K562 (cell line): ENCODE measurements around the gene SCUBE2. TPM values are rescaled to one million over a fixed set of nuclear protein-coding genes. Genes with fewer than 3 reads are reported as not detected.

Experiments used
- ATAC-seq: fragments of 200-7000 bp; cut with Tn5 transposase; 3 replicates; pipeline ENCODE4 v1.9.1; 2020; ENCODE audit warnings: moderate library complexity
- BruUV-seq: library from RNA; stranded (reverse); fragments of 400-500 nt; replicated peaks from 2 replicates; lab custom pipeline; 2021; lab: Mats Ljungman, UMichigan
- CTCF ChIA-PET: fragments of 300-600 bp; formaldehyde crosslinking; extraction: SDS; loops from one replicate; lab custom pipeline; 2021; ENCODE audit warnings: low intra/inter-chr PET ratio; lab: Yijun Ruan, JAX
- POLR2A ChIA-PET: fragments of 300-600, 350-650 bp; sonication (Branson Sonifier 250); formaldehyde crosslinking; extraction: SDS; loops from one replicate; lab custom pipeline; 2021; ENCODE audit warnings: antibody characterized with exemption, inconsistent platforms; lab: Yijun Ruan, JAX
- DNase-seq, 4 experiments: peaks; one replicate each; pipeline versions ENCODE4 v3.0.0 to v3.0.0-alpha.2; 2011 to 2018; ENCODE audit warnings: low spot score in 3 of 4, mixed read lengths in 3 of 4; ENCODE audit errors: extremely low read depth in 1 of 4
- FAIRE-seq: peaks from 2 replicates; lab custom pipeline; 2011; peaks lifted over from hg19 to GRCh38; lab: Jason Lieb, UNC
- H2AFZ ChIP-seq: 2 replicates; pipeline ENCODE4 v1.6.0; 2011; ENCODE audit warnings: low read depth, low read length, control low read depth, inconsistent platforms
- H3K27ac ChIP-seq: fragments of 200-600 bp; 3 replicates; pipeline ENCODE4 v1.8.0; 2011; ENCODE audit warnings: low read depth, mild to moderate bottlenecking, control low read depth, inconsistent platforms, low read length, moderate library complexity, mixed read lengths; ENCODE audit errors: extremely low read depth
- H3K27me3 ChIP-seq, 2 experiments: fragments of 300-600 bp in 1 of 2; 2 replicates in 1 of 2; 3 replicates in 1 of 2; pipeline versions ENCODE4 v1.6.0 to v1.8.0; 2011; ENCODE audit warnings: inconsistent platforms in 2 of 2, low read length in 2 of 2, mild to moderate bottlenecking in 1 of 2, mixed read lengths in 1 of 2, moderate library complexity in 1 of 2; ENCODE audit not compliant: control insufficient read depth in 2 of 2, insufficient read depth in 2 of 2
- H3K36me3 ChIP-seq: fragments of 300-600 bp; 3 replicates; pipeline ENCODE4 v1.8.0; 2011; ENCODE audit warnings: mild to moderate bottlenecking, low read length, inconsistent platforms; ENCODE audit not compliant: control insufficient read depth, insufficient read depth
- H3K4me1 ChIP-seq, 2 experiments: fragments of 200-600 bp in 1 of 2; replicated peaks in 1 of 2; 2 replicates in 1 of 2; 3 replicates in 1 of 2; pipeline versions ENCODE4 v1.5.1 to v1.8.0; 2011; ENCODE audit warnings: inconsistent platforms in 2 of 2, low read length in 2 of 2, mild to moderate bottlenecking in 1 of 2, mixed read lengths in 1 of 2, moderate library complexity in 1 of 2; ENCODE audit not compliant: control insufficient read depth in 2 of 2, insufficient read depth in 2 of 2
- H3K4me2 ChIP-seq: 2 replicates; pipeline ENCODE4 v1.6.1; 2011; ENCODE audit warnings: low read length, control low read depth, inconsistent platforms, mixed read lengths; ENCODE audit not compliant: insufficient read depth
- H3K4me3 ChIP-seq: fragments of 200-600 bp; sonication (generic), shearing (Covaris generic); 2 replicates; pipeline ENCODE4 v1.5.1; 2016; ENCODE audit warnings: control low read depth, inconsistent platforms
- H3K79me2 ChIP-seq: fragments of 200-600 bp; 3 replicates; pipeline ENCODE4 v1.8.0; 2011; ENCODE audit warnings: low read length, inconsistent platforms; ENCODE audit not compliant: control insufficient read depth, insufficient read depth
- H3K9ac ChIP-seq, 2 experiments: 2 replicates each; pipeline versions ENCODE4 v1.6.0 to v1.6.1; 2011; ENCODE audit warnings: low read depth in 2 of 2, low read length in 2 of 2, control low read depth in 1 of 2, inconsistent platforms in 1 of 2, mild to moderate bottlenecking in 1 of 2, mixed read lengths in 1 of 2; ENCODE audit not compliant: insufficient read depth in 1 of 2
- H3K9me1 ChIP-seq: one replicate; pipeline ENCODE4 v1.6.0; 2011; ENCODE audit warnings: inconsistent platforms, mild to moderate bottlenecking, low read length, moderate library complexity; ENCODE audit not compliant: control insufficient read depth, insufficient read depth
- H3K9me3 ChIP-seq: replicated peaks from 2 replicates; pipeline ENCODE4 v1.5.1; 2011; ENCODE audit warnings: low read depth, low read length, inconsistent platforms; ENCODE audit not compliant: control insufficient read depth, insufficient read depth
- H4K20me1 ChIP-seq: replicated peaks from 2 replicates; pipeline ENCODE4 v1.6.1; 2011; ENCODE audit warnings: low read length, inconsistent platforms, mixed read lengths; ENCODE audit not compliant: control insufficient read depth, insufficient read depth
- CHCHD3 ChIP-seq: fragments of 250-450 bp; sonication (Bioruptor Pico); IDR thresholded peaks from 2 replicates; pipeline ENCODE4 v2.1.2; 2022; ENCODE audit warnings: mild to moderate bottlenecking
- GATA2 ChIP-seq: sonication (generic); formaldehyde crosslinking; IDR thresholded peaks from 2 replicates; pipeline ENCODE4 v1.4.0; 2020; ENCODE audit warnings: mild to moderate bottlenecking, missing genetic modification reagents
- KLF16 ChIP-seq: IDR thresholded peaks from 2 replicates; pipeline ENCODE4 v1.6.1; 2016; ENCODE audit warnings: antibody characterized with exemption
- MBD2 ChIP-seq: sonication (generic); IDR thresholded peaks from 2 replicates; pipeline ENCODE4 v1.6.1; 2016; ENCODE audit warnings: low read depth, borderline replicate concordance
- MIER1 ChIP-seq: fragments of 450-650 bp; IDR thresholded peaks from 2 replicates; pipeline ENCODE4 v1.6.1; 2016; ENCODE audit warnings: antibody characterized with exemption, mild to moderate bottlenecking, low read depth
- MNT ChIP-seq, 2 experiments: fragments of 450-650 bp; conservative IDR thresholded peaks; 2 replicates each; pipeline ENCODE4 v1.6.1; 2017; ENCODE audit warnings: mild to moderate bottlenecking in 2 of 2, moderate library complexity in 2 of 2
- RBM34 ChIP-seq: fragments of 200-400 bp; formaldehyde crosslinking; IDR thresholded peaks from 2 replicates; pipeline ENCODE4 v1.6.1; 2018; ENCODE audit warnings: low read length, borderline replicate concordance; ENCODE audit not compliant: insufficient read depth
- SETDB1 ChIP-seq: IDR thresholded peaks from one replicate; pipeline ENCODE4 v1.6.1; 2012; ENCODE audit warnings: low read length, control low read depth, inconsistent platforms
- ZNF184 ChIP-seq: sonication (generic); formaldehyde crosslinking; IDR thresholded peaks from 2 replicates; pipeline ENCODE4 v1.5.0; 2020; ENCODE audit warnings: missing genetic modification reagents
- ZNF3 ChIP-seq: fragments of 250-450 bp; sonication (Bioruptor Pico); IDR thresholded peaks from 2 replicates; pipeline ENCODE4 v1.5.0; 2021; ENCODE audit warnings: mild to moderate bottlenecking, moderate library complexity
- ZNF41 ChIP-seq: fragments of 250-450 bp; sonication (Bioruptor Pico); conservative IDR thresholded peaks from 2 replicates; pipeline ENCODE4 v1.4.0; 2020; ENCODE audit warnings: mild to moderate bottlenecking
- ZSCAN32 ChIP-seq: fragments of 450-650 bp; formaldehyde crosslinking; IDR thresholded peaks from 2 replicates; pipeline ENCODE4 v1.4.0; 2020; ENCODE audit warnings: mild to moderate bottlenecking, moderate library complexity
- WGBS: fragments of 100-300 bp; shearing (Covaris generic); methylation state at CpG from one replicate; pipeline ENCODE4 v1.1.6; 2016; ENCODE audit warnings: low coverage, mixed read lengths; ENCODE audit not compliant: insufficient coverage; ENCODE audit errors: missing lambda C conversion rate; 5-methylcytosine and 5-hydroxymethylcytosine counted together
- in situ Hi-C: fragments of 300-500 bp; cut with MboI; formaldehyde crosslinking; loops from 4 replicates; pipeline ENCODE4 v1.15.0; 2018; ENCODE audit warnings: inconsistent platforms, mixed read lengths
- intact Hi-C: fragments of 100-400 bp; cut with micrococcal nuclease; formaldehyde crosslinking; loops from 2 replicates; pipeline ENCODE4 v1.14.2; 2022
- polyA plus RNA-seq, 8 experiments: library from polyadenylated mRNA; depleted of rRNA in 4 of 8; stranded (reverse) in 5 of 8; unstranded in 3 of 8; fragments of >200 nt; fragmentation: Nextera tagmentation in 2 of 8; fragmentation: Illumina TruSeq in 1 of 8; extraction: Ambion mirVana in 2 of 8; extraction: Trizol in 1 of 8; gene quantifications; 2 replicates each; pipeline versions ENCODE4 v1.2.1 to v1.2.3, GENCODE V29; 2011 to 2014; ENCODE audit warnings: inconsistent platforms in 1 of 8, missing spikeins in 1 of 8
- total RNA-seq, 7 experiments: library from RNA; depleted of rRNA in 6 of 7; stranded (reverse); fragments of >200 nt in 6 of 7; fragmentation: Illumina TruSeq in 2 of 7; extraction: Trizol in 2 of 7; gene quantifications; 2 replicates each; pipeline versions ENCODE4 v1.2.1 to v1.2.3, GENCODE V29; 2011 to 2021; ENCODE audit warnings: low replicate concordance in 1 of 7
- TF ChIP-seq, protein P1 (sequence below), 2 experiments: fragments of 450-650 bp; formaldehyde crosslinking in 1 of 2; IDR thresholded peaks; 2 replicates each; pipeline versions ENCODE4 v1.4.0 to v1.6.1; 2014 to 2020; ENCODE audit warnings: mild to moderate bottlenecking in 2 of 2, borderline replicate concordance in 1 of 2, low read depth in 1 of 2
- TF ChIP-seq, protein P2 (sequence below): sonication (generic); formaldehyde crosslinking; IDR thresholded peaks from 2 replicates; pipeline ENCODE4 v1.8.0; 2022; ENCODE audit warnings: mild to moderate bottlenecking, missing genetic modification reagents

The SCUBE2 gene
- total and polyA plus RNA-seq, 9 of the 15 experiments (the other 6 are each of a cell fraction or from before 2014, with no cell fraction given): 0.06 to 0.40 (median 0.07) TPM; not detected in 6

DNA sequence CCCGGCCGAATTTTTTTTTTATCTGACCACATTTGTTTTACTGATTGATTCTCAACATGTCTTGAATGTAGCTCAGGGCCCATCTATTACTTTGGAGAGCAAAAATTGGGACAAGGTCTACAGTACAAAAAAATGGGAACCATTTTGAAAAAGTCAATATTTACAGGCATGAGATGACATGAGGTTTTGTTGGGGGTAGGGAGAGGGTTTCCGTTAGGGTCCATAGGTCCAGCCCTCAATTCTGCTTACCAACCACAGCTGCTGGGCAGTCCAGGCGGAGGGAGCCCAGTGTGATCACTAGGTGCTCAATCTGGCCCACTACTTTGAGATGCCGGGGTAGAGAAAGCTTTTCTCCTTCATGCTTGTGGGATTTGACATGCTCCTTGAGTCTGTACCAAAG lies 105.9 kb downstream of the SCUBE2 start:
- Histone ChIP-seq H3K4me1 (peaks cover 4 to 30% of the 10 kb centered on the region in 2 experiments), H3K4me3 (no peak overlapping the region), H3K9ac (no peak overlapping the region), H3K9me1 (no peaks in the 10 kb centered on the region), H3K36me3 (peaks cover 5% of the 10 kb centered on the region; the same call in 1 of the 3 replicates), H3K4me2 (no peak overlapping the region), H3K79me2 (no peaks in the 10 kb centered on the region), H3K9me3 (no peaks in the 10 kb centered on the region), H3K27me3 (no peaks in the 10 kb centered on the region), H4K20me1 (no peaks in the 10 kb centered on the region), H2AFZ (no peak overlapping the region)
- no TSS peak for BruUV-seq
- DNase-seq (no peak), ATAC-seq (no peak), FAIRE-seq (no peak)
- 78% methylated on average over 5 of the region's 5 CpGs for WGBS
- in situ Hi-C loops: no loop called here
- ChIA-PET POLR2A (interaction anchor here (1.1 kb wide), 1 partner anchor 9 kb away, joined by 4 read pairs; no protein-coding TSS in a partner anchor), CTCF (no interaction called here)
- TF ChIP-seq KLF16 (no peak), ZNF41 (CRISPR knock-in tag) (no peak), SETDB1 (no peak), CHCHD3 (CRISPR knock-in tag) (no peak), GATA2 (no peak), ZNF3 (CRISPR knock-in tag) (no peak), ZNF184 (no peak), MIER1 (no peak), MBD2 (no peak), MNT (conservative IDR thresholded peaks at IDR 0.05) (no peak), ZSCAN32 (CRISPR knock-in tag) (no peak), RBM34 (no peak)
- TF ChIP-seq, protein P1, sequence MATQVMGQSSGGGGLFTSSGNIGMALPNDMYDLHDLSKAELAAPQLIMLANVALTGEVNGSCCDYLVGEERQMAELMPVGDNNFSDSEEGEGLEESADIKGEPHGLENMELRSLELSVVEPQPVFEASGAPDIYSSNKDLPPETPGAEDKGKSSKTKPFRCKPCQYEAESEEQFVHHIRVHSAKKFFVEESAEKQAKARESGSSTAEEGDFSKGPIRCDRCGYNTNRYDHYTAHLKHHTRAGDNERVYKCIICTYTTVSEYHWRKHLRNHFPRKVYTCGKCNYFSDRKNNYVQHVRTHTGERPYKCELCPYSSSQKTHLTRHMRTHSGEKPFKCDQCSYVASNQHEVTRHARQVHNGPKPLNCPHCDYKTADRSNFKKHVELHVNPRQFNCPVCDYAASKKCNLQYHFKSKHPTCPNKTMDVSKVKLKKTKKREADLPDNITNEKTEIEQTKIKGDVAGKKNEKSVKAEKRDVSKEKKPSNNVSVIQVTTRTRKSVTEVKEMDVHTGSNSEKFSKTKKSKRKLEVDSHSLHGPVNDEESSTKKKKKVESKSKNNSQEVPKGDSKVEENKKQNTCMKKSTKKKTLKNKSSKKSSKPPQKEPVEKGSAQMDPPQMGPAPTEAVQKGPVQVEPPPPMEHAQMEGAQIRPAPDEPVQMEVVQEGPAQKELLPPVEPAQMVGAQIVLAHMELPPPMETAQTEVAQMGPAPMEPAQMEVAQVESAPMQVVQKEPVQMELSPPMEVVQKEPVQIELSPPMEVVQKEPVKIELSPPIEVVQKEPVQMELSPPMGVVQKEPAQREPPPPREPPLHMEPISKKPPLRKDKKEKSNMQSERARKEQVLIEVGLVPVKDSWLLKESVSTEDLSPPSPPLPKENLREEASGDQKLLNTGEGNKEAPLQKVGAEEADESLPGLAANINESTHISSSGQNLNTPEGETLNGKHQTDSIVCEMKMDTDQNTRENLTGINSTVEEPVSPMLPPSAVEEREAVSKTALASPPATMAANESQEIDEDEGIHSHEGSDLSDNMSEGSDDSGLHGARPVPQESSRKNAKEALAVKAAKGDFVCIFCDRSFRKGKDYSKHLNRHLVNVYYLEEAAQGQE (IDR thresholded peaks at IDR 0.05; ENCODE audit: borderline replicate concordance): no peak
- TF ChIP-seq, protein P1 (CRISPR knock-in tag; IDR thresholded peaks at IDR 0.05; ENCODE audit: low read depth): no peak
- TF ChIP-seq, protein P2, sequence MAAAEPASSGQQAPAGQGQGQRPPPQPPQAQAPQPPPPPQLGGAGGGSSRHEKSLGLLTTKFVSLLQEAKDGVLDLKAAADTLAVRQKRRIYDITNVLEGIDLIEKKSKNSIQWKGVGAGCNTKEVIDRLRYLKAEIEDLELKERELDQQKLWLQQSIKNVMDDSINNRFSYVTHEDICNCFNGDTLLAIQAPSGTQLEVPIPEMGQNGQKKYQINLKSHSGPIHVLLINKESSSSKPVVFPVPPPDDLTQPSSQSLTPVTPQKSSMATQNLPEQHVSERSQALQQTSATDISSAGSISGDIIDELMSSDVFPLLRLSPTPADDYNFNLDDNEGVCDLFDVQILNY: no peak
- TF ChIP-seq, all 486 proteins: peak for 0
- intact Hi-C loops: no loop called here
- H3K27ac ChIP-seq: no peak overlapping the region
